ENCODE measurements around the gene ATP8B3.

Gene ATP8B3

DNA sequence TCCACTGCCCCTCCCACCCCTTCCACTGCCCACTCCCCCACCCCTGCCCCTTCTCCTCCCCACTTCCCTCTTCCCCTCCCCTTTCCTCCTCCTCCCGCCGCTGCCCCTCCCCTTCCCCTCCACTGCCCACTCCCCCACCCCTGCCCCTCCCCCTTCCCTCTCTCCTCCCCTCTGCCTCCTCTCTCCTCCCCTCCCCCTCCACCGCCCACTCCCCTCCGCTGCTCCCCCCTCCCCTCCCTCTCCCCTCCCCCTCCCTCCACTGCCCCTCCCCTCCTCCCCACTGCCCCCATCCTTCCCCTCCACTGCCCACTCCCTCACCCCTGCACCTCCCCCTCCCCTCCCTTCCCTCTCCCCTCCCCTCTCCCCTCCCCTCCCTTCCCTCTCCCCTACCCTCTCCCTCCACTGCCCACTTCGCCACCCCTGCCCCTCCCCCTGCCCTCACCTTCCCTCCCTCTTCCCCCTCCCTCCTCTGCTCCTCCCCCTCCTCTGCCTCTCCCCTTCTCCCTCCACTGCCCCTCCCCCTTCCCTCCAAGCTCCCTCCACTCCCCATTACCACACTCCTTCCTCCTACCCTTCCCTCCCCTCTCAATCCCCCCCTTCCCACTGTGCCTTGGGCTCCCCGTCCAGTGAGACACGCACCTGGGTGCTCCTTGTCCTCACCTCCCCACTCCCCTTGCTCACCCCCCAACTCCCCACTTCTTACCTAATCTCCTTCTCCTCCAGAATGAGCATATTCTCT lies 21.9 kb downstream of the ATP8B3 start:
- DNase-seq: no peak

GRCh38 chr19:1789261-1790041 lies 22.6 kb downstream of the ATP8B3 start:
- DNase-seq: no peak

- DNase-seq: no peak
Measured at GRCh38 chr19:1787116-1787515, 25.0 kb downstream of the ATP8B3 start.

GRCh38 chr19:1786668-1787067 lies 25.4 kb downstream of the ATP8B3 start:
- no peak for DNase-seq

DNA sequence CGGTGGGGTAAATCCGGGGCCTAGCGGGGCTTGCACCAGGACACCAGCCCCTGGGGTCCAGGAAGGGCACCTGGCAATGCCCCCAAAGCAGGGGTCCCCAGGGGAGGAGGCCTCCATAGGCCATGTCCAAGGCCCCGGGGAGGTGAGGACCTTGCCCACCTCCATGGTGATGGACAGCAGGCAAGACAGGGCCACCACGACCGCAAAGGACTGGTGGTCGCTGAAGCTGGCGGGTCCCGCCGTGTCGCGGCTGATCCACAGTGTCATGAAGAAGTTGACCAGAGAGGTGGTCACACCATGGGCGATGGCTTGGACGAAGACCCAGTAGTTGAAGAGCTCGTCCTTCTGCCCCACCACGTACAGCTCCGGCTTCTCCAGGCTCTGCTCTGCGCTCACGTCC lies 26.8 kb downstream of the ATP8B3 start:
- no peak for DNase-seq

DNA sequence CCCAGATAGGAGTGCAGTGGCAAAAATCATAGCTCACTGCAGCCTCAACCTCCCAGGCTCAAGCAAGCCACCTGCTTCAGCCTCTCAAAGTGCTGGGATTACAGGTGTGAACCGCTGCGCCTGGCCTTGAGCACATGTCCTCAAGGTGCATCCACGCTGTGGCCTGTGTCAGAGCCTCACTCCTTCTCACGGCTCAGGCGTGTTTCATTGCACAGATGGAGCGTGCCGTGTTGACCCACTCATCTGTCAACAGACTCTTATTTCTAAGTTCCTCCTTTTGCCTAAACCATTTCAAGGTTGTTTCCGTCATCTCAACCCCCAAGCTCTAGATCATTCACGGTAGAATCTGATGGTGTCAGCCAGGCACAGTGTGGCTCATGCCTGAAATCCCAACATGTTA lies 28.2 kb downstream of the ATP8B3 start:
- DNase-seq: no peak

- DNase-seq: no peak
Measured at GRCh38 chr19:1783354-1783753, 28.7 kb downstream of the ATP8B3 start.

GRCh38 chr19:1782521-1782920 lies 29.6 kb downstream of the ATP8B3 start:
- DNase-seq: no peak

DNA sequence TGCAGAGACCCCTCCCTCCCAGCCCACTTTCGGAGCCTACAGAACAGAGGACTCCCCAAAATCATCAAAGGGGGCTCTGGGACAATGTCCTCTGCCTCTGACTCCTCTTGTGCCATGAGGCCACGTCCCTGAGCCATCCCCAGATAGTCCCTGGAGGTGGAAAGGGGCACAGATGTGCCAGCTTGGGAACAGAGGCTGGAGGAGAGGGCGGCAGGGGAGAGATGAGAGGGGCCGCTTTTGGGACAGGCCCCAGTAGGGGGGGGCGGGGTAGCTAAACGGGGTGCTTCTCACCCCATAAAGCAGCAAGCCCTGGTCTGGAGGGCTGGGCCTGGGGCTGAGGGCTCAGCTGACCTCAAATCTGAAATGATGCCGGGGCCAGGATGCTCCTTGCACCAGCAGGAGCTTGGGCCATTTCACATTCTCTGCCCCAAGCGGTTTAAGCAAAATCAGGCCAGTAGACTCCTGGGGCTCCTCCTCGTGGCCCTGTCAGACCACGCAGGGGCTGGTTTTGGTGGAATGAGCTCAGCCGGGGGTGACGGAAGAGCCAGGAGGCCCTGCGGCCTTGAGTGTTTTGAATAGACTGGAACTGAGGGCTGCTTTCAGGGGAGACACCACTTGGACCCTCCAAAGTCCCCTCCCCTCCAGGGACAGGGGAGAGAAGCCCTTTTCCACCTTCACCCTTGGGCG lies 31.7 kb downstream of the ATP8B3 start:
- DNase-seq: no peak

GRCh38 chr19:1779574-1779973 lies 32.5 kb downstream of the ATP8B3 start:
- DNase-seq: no peak

DNA sequence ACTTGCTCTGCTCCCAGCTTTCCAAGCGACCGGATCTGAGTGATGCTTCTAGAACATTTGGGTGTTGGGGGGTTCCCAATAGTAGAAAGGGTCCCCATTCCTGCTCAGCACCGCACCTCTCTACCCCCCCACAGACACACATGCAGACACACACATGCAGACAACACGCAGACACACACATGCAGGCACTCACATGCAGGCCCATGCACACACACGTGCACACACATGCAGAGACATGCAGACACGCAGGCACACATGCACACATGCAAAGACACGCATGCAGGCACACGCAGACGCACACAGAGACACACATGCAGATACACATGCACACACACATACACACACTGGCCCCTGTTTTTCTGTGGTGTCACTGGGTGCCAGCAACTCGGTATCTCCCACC lies 34.9 kb downstream of the ATP8B3 start:
- DNase-seq: no peak

DNA sequence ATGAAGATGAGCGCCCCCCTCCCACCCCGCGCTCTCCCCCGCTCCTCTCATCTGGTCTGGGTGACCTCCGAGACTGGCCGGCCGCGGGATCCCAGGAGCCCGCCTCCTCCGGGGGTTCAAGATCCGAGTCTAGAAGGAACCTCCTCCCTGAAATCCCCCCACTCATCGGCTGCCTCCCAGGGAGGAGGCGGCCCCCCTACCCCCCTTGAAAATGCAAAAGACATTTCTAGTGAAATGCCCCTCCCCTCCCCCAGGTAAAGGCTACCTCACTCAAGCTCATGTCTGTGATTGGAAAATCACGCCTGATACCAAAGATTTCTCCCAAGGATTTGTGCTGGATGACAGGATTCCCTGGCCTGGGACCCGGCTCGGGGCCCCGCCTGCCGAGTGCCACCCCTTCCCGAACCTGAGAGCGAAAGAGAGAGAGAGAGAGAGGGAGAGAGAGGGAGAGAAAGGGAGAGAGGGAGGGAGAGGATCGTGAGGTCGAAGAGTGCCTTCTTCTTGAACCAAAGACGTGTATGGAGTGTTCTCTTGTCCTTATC lies 35.4 kb downstream of the ATP8B3 start:
- DNase-seq: no peak

DNA sequence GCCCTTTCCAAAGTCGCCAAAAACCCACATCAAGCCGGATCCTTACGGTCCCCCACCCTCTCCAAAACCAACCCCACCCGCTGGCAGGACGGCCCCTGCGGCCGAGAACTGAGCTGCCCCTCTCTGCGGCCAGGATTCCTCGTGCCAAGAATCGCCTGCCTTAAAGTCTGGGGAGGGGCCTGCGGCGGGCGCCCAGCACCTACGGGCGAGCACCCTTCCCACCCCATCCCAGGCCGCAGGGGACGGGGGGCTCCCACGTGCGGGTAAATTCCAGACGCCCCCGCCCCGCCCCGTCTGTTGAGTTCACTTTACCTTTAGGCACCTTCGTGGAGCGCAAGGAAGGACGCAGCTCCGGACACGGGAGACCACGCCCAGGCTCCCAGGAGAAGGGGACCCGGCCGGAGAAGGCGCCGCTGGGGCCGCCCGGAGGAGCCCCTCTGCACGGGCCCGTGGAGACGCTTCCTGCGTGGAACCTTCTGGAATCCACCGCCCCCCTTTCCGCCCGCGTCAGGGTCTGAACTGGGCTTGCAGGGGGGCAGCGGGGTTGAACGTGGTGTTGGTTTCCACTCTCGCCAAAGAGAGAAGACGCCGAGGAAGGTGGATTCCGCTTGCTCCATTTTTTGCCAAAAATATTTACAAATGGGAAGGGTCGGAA lies 36.0 kb downstream of the ATP8B3 start:
- no peak for DNase-seq

- no peak for DNase-seq
Measured at GRCh38 chr19:1774989-1775772, 36.9 kb downstream of the ATP8B3 start.

GRCh38 chr19:1773184-1773583 lies 38.9 kb downstream of the ATP8B3 start:
- DNase-seq: no peak

GRCh38 chr19:1770866-1771576 lies 41.1 kb downstream of the ATP8B3 start:
- DNase-seq: no peak

DNA sequence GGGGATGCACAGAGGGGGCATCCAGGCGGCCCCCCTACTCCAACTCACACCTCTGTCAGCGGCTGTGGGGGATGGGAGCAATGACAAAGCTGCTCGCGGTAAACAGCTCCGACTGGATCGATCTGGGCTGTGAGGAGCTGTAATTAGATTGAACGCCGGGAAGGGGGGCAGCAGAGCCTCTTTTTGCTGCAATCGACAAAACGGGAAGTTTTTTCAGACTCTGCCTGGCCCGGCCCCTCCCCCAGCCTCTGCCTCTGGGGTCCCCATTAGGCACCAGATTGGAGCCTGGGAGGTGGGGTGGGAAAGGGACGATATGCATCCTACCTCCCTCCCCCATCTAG lies 42.5 kb downstream of the ATP8B3 start:
- no peak for DNase-seq

GRCh38 chr19:1768918-1769644 lies 43.0 kb downstream of the ATP8B3 start:
- DNase-seq: no peak

DNA sequence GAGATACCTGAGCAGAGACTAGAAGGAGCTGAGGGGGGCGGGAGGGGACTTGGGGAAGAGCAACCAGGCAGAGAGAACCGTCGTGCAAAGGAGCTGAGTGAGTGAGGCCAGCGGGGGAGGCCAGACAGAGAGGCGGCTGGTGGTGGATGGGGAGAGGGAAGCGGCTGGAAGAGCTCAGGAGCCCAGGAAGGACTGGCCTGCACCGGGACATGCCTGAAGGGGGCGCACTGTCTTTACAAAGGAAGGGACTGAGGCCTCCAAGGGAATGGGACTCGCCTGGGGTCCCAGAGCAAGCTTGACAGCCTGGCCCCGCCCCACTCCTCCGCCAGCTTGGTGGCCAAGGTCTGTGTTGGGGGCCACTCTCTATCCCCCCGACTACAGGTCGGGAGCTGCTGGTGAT lies 43.8 kb downstream of the ATP8B3 start:
- no peak for DNase-seq

DNA sequence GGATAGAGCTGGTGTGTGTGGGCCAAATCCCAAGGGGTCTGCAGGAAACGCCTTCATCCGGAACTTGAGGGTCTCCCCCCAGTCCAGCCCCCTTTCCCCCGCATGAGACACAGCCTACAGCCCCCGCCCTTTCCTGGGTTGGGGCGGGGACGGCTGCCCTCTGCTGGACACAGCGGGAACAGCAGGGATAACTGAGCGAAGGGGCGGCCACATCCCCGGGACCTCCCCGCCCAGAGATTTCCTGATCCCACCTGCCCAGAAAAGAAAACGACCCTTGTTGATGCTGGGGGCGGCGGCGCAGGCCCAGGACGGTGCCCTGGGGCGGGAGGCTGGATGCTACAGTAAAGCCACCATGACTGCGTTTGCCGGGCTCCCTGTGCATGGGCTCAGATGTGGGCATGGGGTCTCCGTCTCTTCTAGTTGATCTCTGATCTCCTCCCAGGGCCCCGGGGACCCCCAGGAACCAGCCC lies 44.6 kb downstream of the ATP8B3 start:
- peak; percentile 66 for DNase-seq

Measured in stimulated activated CD4-positive, alpha-beta T cell treated with anti-CD3 and anti-CD28 coated beads, Interleukin-4, amount 100 ng/mL, for 1 hour (primary cell).